Measurements from ENCODE around the gene TTC34.

GRCh38 chr1:2801046-2801445, 447 bp downstream of the TTC34 start:
- no peak for TF ChIP-seq POLR2AphosphoS5 (IDR thresholded peaks at IDR 0.05; ENCODE audit: low read depth, low read length)
- no peak for TF ChIP-seq SPI1 (IDR thresholded peaks at IDR 0.05; ENCODE audit: low read depth, low read length)
- TF ChIP-seq POLR2A (IDR thresholded peaks at IDR 0.05; ENCODE audit: low read depth, low read length): no peak
- TF ChIP-seq TAF1 (IDR thresholded peaks at IDR 0.05; ENCODE audit: low read depth, low read length): no peak
- TF ChIP-seq PAX5 (IDR thresholded peaks at IDR 0.05; ENCODE audit: insufficient read depth, low read length, severe bottlenecking): no peak
- no peak for TF ChIP-seq POU2F2 (IDR thresholded peaks at IDR 0.05; ENCODE audit: low read depth, low read length)
